GM18519 (cell line): ENCODE results near the gene CLTC.
"Not testable (repeated sequence)": the region's sequence is repeated elsewhere in the genome, so short reads cannot be mapped to it uniquely, and the experiment has no call there.

ENCODE experiments used
- ATAC-seq: cut with Tn5 transposase; IDR thresholded peaks from one replicate; pipeline ENCODE4 v1.9.1; 2021; ENCODE audit warnings: mild to moderate bottlenecking, moderate library complexity; ENCODE audit not compliant: unreplicated experiment, low FRiP score

CLTC gene

GRCh38 chr17:59633658-59634359, 14.1 kb downstream of the CLTC start:
- ATAC-seq = no peak

GRCh38 chr17:59634632-59635541, 15.2 kb downstream of the CLTC start:
- no peak for ATAC-seq

GRCh38 chr17:59637611-59638310, 18.1 kb downstream of the CLTC start:
- no peak for ATAC-seq

GRCh38 chr17:59638553-59638952, 18.9 kb downstream of the CLTC start:
- no peak for ATAC-seq

- peak; percentile 82 for ATAC-seq
Measured at GRCh38 chr17:59641799-59642484, 22.2 kb downstream of the CLTC start.

- ATAC-seq = no peak
Measured at GRCh38 chr17:59642565-59642964, 22.9 kb downstream of the CLTC start.

- ATAC-seq = no peak
Measured at GRCh38 chr17:59643159-59644140, 23.8 kb downstream of the CLTC start.

- no peak for ATAC-seq
Measured at GRCh38 chr17:59647288-59647687, 27.6 kb downstream of the CLTC start.

- no peak for ATAC-seq
Measured at GRCh38 chr17:59649886-59650285, 30.2 kb downstream of the CLTC start.

- ATAC-seq = no peak
Measured at GRCh38 chr17:59650642-59651041, 30.9 kb downstream of the CLTC start.

GRCh38 chr17:59651346-59651745, 31.7 kb downstream of the CLTC start:
- ATAC-seq = no peak

DNA sequence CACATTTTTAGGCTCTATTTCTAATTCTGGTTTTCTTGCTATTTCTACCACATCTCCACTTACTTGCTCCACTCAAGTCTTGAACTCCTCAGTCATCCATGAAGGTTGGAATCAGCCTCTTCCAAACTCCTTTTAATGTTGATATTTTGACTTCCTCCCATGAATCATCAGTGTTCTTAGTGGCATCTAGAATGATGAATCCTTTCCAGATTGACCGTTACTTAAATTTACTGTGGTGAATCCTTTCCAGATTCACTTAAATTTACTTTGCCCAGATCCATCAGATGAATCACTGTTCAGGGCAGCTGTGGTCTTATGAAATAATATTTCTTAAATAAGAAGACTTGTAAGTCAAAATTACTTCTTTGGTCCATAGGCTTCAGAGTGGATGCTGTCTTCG, 32.4 kb downstream of the CLTC start:
- ATAC-seq = no peak

DNA sequence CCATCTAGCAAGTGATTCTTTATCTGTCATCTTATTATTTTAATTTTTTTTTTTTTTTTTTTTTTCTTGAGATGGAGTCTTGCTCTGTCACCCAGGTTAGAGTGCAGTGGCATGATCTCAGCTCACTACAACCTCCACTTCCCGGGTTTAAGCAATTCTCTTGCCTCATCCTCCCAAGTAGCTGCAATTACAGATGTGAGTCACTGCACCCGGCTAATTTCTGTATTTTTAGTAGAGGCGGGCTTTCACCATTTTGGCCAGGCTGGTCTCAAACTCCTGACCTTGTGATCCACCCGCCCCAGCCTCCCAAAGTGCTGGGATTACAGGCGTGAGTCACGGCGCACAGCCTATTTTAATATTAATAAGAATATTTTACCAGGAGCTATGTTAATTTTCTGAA, 36.9 kb downstream of the CLTC start:
- ATAC-seq = not testable (repeated sequence)

GRCh38 chr17:59666235-59666634, 46.5 kb downstream of the CLTC start:
- ATAC-seq = no peak

DNA sequence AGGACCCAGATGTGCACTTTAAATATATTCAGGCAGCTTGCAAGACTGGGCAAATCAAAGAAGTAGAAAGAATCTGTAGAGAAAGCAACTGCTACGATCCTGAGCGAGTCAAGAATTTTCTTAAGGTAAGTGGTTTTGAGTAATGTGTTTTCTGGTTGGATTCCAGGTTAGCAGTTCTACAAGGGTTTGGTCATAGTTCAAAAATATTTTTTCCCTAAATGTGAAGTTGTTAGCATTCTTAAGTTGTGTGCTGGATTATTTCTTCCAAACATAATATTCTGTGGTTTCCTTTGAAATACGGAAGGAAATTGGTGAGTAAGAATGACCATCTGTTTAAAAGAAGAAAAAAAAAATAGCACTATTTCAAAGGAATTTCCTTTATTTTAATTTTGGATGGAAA, 49.1 kb downstream of the CLTC start:
- no peak for ATAC-seq

- ATAC-seq = no peak
Measured at GRCh38 chr17:59669411-59669810, 49.7 kb downstream of the CLTC start.

- ATAC-seq = no peak
Measured at GRCh38 chr17:59669944-59670343, 50.2 kb downstream of the CLTC start.

- no peak for ATAC-seq
Measured at GRCh38 chr17:59671386-59671785, 51.7 kb downstream of the CLTC start.

- no peak for ATAC-seq
Measured at GRCh38 chr17:59675231-59675630, 55.5 kb downstream of the CLTC start.
